ENCODE measurements around the gene LUZP1. TPM values are rescaled to one million over a fixed set of nuclear protein-coding genes. Genes with fewer than 3 reads are reported as not detected.

Gene LUZP1
- total RNA-seq, 1 experiment from 2014 or later, result 22.4 TPM

- H2AFZ ChIP-seq (ENCODE audit: low read depth, low read length, poor library complexity, severe bottlenecking), result no peak overlapping the region
- H3K9ac ChIP-seq (ENCODE audit: low read length), result no peak overlapping the region
- BruUV-seq (replicated peaks), result no TSS peak
- H3K27ac ChIP-seq (ENCODE audit: low read depth, low read length), result no peak overlapping the region
- ChIA-PET CTCF (no interaction called here), RAD21 (ENCODE audit: low non-redundant PET in 1 of 2, low total read pairs in 2 of 2, uncharacterized antibody in 2 of 2, unreplicated experiment in 2 of 2) (no interaction called here), POLR2A (no interaction called here)
- peaks cover 22 to 52% of the 10 kb centered on the region in 2 experiments for H3K4me1 ChIP-seq (ENCODE audit: control insufficient read depth in 1 of 2, insufficient read depth in 2 of 2, low read length in 2 of 2)
- 0 out of 4 replicates have a peak, but pooled peaks cover 0 to 7% of the 10 kb centered on the region in 2 experiments for H3K36me3 ChIP-seq (ENCODE audit: control insufficient read depth in 1 of 2, insufficient read depth in 2 of 2, low read length in 2 of 2)
- H3K4me3 ChIP-seq (replicated peaks in 1 of 2; ENCODE audit: low read depth in 1 of 2, low read length in 2 of 2), result no peak overlapping the region
- intact Hi-C loops (cut with micrococcal nuclease), result no loop called here
- no peaks in the 10 kb centered on the region for H4K20me1 ChIP-seq (ENCODE audit: insufficient read depth)
- DNase-seq (ENCODE audit: low read depth, low spot score) (no peak), ATAC-seq (no peak)
- no peaks in the 10 kb centered on the region for H3K79me2 ChIP-seq (ENCODE audit: insufficient read depth, low read length)
- H3K4me2 ChIP-seq (ENCODE audit: low read length), result no peak overlapping the region
- no peaks in the 10 kb centered on the region for H3K9me2 ChIP-seq (ENCODE audit: insufficient read depth)
- no peaks in the 10 kb centered on the region for H3K9me3 ChIP-seq (ENCODE audit: control insufficient read depth in 1 of 2, insufficient read depth in 1 of 2, low read depth in 1 of 2, low read length in 2 of 2)
- no peaks in the 10 kb centered on the region for H3K27me3 ChIP-seq (ENCODE audit: insufficient read depth, low read length)
- TF ChIP-seq, protein P1, sequence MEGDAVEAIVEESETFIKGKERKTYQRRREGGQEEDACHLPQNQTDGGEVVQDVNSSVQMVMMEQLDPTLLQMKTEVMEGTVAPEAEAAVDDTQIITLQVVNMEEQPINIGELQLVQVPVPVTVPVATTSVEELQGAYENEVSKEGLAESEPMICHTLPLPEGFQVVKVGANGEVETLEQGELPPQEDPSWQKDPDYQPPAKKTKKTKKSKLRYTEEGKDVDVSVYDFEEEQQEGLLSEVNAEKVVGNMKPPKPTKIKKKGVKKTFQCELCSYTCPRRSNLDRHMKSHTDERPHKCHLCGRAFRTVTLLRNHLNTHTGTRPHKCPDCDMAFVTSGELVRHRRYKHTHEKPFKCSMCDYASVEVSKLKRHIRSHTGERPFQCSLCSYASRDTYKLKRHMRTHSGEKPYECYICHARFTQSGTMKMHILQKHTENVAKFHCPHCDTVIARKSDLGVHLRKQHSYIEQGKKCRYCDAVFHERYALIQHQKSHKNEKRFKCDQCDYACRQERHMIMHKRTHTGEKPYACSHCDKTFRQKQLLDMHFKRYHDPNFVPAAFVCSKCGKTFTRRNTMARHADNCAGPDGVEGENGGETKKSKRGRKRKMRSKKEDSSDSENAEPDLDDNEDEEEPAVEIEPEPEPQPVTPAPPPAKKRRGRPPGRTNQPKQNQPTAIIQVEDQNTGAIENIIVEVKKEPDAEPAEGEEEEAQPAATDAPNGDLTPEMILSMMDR (IDR thresholded peaks at IDR 0.05 in 2 of 3, conservative IDR thresholded peaks at IDR 0.05 in 1 of 3; ENCODE audit: borderline replicate concordance in 1 of 3, insufficient read depth in 1 of 3, low read depth in 2 of 3, low read length in 2 of 3), result no peak
- TF ChIP-seq JUND (IDR thresholded peaks at IDR 0.05) (no peak), YY1 (IDR thresholded peaks at IDR 0.05; ENCODE audit: extremely low read depth, insufficient replicate concordance, low read depth, low read length) (no peak), ZNF274 (IDR thresholded peaks at IDR 0.05; ENCODE audit: low read depth, low read length) (no peak), ZFX (IDR thresholded peaks at IDR 0.05) (no peak), TCF7L2 (IDR thresholded peaks at IDR 0.05; ENCODE audit: borderline replicate concordance, extremely low read depth, insufficient read depth, insufficient read length) (no peak), EGR1 (IDR thresholded peaks at IDR 0.05; ENCODE audit: low read depth) (no peak), CEBPB (IDR thresholded peaks at IDR 0.05; ENCODE audit: low read depth) (no peak), SRF (IDR thresholded peaks at IDR 0.05; ENCODE audit: low read depth) (no peak), EZH2phosphoT487 (IDR thresholded peaks at IDR 0.05; ENCODE audit: borderline replicate concordance) (no peak), EZH2 (IDR thresholded peaks at IDR 0.05) (no peak), ELF1 (IDR thresholded peaks at IDR 0.05; ENCODE audit: borderline replicate concordance, low read depth) (no peak), ZBTB33 (IDR thresholded peaks at IDR 0.05; ENCODE audit: extremely low read depth, insufficient replicate concordance, low read length) (no peak), POLR2AphosphoS5 (IDR thresholded peaks at IDR 0.05; ENCODE audit: low read depth, low read length) (no peak), POLR2A (IDR thresholded peaks at IDR 0.05; ENCODE audit: borderline replicate concordance, extremely low read depth, insufficient read depth, insufficient read length) (no peak)
Measured at GRCh38 chr1:23191199-23191598, 22.5 kb upstream of the LUZP1 start.
